Natural killer cell (primary cell): ENCODE data around the gene HOXC5. TPM values are rescaled to one million over a fixed set of nuclear protein-coding genes. Genes with fewer than 3 reads are reported as not detected.

Experiments used
- ATAC-seq, 3 donors: fragments of 150-1000 bp in 2 of 3; fragments of 200-7000 bp in 1 of 3; cut with Tn5 transposase; 1 replicate in 1 of 3; 2 replicates in 2 of 3; pipeline ENCODE4 v1.10.0; 2021; ENCODE audit warnings: mild to moderate bottlenecking in 2 of 3, moderate library complexity in 2 of 3
- DNase-seq, 2 donors: peaks; one replicate each; pipeline versions ENCODE4 v3.0.0 to v3.0.0-alpha.2; 2013 to 2021; ENCODE audit warnings: mixed read lengths in 1 of 2
- H3K27ac ChIP-seq: one replicate; pipeline ENCODE4 v1.5.1; 2013; ENCODE audit warnings: mild to moderate bottlenecking, low read length
- H3K27me3 ChIP-seq: one replicate; pipeline ENCODE4 v1.6.1; 2013; ENCODE audit warnings: low read length; ENCODE audit not compliant: control insufficient read depth, insufficient read depth
- H3K36me3 ChIP-seq: one replicate; pipeline ENCODE4 v1.6.1; 2013; ENCODE audit warnings: low read length; ENCODE audit not compliant: control insufficient read depth, insufficient read depth
- H3K4me1 ChIP-seq: one replicate; pipeline ENCODE4 v1.6.1; 2013; ENCODE audit warnings: low read length; ENCODE audit not compliant: control insufficient read depth, insufficient read depth
- H3K4me3 ChIP-seq: one replicate; pipeline ENCODE4 v1.5.1; 2013; ENCODE audit warnings: low read length
- H3K9me3 ChIP-seq: one replicate; pipeline ENCODE4 v1.6.1; 2013; ENCODE audit warnings: low read length; ENCODE audit not compliant: control insufficient read depth, insufficient read depth
- H3K27ac Mint-ChIP-seq, 2 donors: one replicate each; pipeline ENCODE4 v1.8.0; 2022; ENCODE audit warnings: mild to moderate bottlenecking in 2 of 2, mixed read lengths in 2 of 2, moderate library complexity in 1 of 2
- H3K27me3 Mint-ChIP-seq, 2 donors: one replicate each; pipeline ENCODE4 v1.8.0; 2022; ENCODE audit warnings: low read depth in 2 of 2, mixed read lengths in 2 of 2
- H3K36me3 Mint-ChIP-seq: one replicate; pipeline ENCODE4 v1.8.0; 2022; ENCODE audit warnings: mixed read lengths
- H3K4me1 Mint-ChIP-seq, 2 donors: one replicate each; pipeline ENCODE4 v1.8.0; 2022; ENCODE audit warnings: mixed read lengths in 2 of 2
- H3K4me3 Mint-ChIP-seq: one replicate; pipeline ENCODE4 v1.8.0; 2022; ENCODE audit warnings: mild to moderate bottlenecking, moderate library complexity, mixed read lengths
- H3K9me3 Mint-ChIP-seq, 2 donors: one replicate each; pipeline ENCODE4 v1.8.0; 2022; ENCODE audit warnings: mixed read lengths in 2 of 2
- WGBS: methylation state at CpG from one replicate; pipeline ENCODE4 v1.1.7; 2013; ENCODE audit warnings: missing lambda C conversion rate; ENCODE audit not compliant: insufficient coverage; 5-methylcytosine and 5-hydroxymethylcytosine counted together
- intact Hi-C: fragments of 100-400 bp; cut with micrococcal nuclease; formaldehyde crosslinking; loops from one replicate; pipeline ENCODE4 v1.14.2; 2022
- total RNA-seq, 4 donors: library from RNA; stranded (reverse); fragments of 120-200 nt in 1 of 4; gene quantifications; one replicate each; pipeline versions ENCODE4 v1.2.3 to v1.2.4, GENCODE V29; 2013 to 2022
- TF ChIP-seq, protein P1 (sequence below): fragments of 200-600 bp; IDR thresholded peaks from one replicate; pipeline ENCODE4 v1.8.0; 2022; ENCODE audit warnings: antibody characterized with exemption

HOXC5 gene
- total RNA-seq, 3 donors from 2014 or later (not counting 1 experiment from before 2014, with no cell fraction given) = 0.20 TPM; not detected in 2

DNA sequence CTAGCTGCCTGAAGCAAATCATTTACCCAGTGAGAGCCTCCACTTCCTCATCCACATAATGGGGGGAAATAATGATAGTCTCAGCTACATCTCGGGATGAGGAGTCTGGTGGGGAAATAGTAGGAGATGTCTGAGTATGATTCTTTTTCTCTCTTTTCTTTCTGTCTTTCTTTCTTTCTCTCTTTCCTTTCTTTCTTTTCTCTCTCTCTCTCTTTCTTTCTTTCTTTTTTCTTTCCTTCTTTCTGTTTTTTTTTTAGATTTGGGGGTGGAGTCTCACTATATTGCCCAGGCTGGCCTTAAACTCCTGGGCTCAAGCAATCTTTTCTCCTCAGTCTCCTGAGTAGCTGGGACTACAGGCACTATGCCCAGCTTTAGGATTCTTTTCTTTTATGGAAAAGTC, 33.6 kb downstream of the HOXC5 start:
- no peaks in the 10 kb centered on the region for H3K36me3 Mint-ChIP-seq
- Histone ChIP-seq H3K36me3 (no peaks in the 10 kb centered on the region), H3K27ac (no peak overlapping the region), H3K9me3 (no peaks in the 10 kb centered on the region), H3K4me1 (no peaks in the 10 kb centered on the region), H3K4me3 (no peak overlapping the region), H3K27me3 (peaks cover 19% of the 10 kb centered on the region)
- H3K9me3 Mint-ChIP-seq = no peaks in the 10 kb centered on the region
- no peak for DNase-seq
- no peaks in the 10 kb centered on the region for H3K4me1 Mint-ChIP-seq
- no peak for ATAC-seq
- TF ChIP-seq, protein P1, sequence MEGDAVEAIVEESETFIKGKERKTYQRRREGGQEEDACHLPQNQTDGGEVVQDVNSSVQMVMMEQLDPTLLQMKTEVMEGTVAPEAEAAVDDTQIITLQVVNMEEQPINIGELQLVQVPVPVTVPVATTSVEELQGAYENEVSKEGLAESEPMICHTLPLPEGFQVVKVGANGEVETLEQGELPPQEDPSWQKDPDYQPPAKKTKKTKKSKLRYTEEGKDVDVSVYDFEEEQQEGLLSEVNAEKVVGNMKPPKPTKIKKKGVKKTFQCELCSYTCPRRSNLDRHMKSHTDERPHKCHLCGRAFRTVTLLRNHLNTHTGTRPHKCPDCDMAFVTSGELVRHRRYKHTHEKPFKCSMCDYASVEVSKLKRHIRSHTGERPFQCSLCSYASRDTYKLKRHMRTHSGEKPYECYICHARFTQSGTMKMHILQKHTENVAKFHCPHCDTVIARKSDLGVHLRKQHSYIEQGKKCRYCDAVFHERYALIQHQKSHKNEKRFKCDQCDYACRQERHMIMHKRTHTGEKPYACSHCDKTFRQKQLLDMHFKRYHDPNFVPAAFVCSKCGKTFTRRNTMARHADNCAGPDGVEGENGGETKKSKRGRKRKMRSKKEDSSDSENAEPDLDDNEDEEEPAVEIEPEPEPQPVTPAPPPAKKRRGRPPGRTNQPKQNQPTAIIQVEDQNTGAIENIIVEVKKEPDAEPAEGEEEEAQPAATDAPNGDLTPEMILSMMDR = no peak
- no CpG with 5 or more reads among the region's 1 CpG for WGBS
- intact Hi-C loops = no loop called here
- H3K27me3 Mint-ChIP-seq = peaks cover 26 to 33% of the 10 kb centered on the region in 2 donors
- no peak overlapping the region for H3K4me3 Mint-ChIP-seq
- no peak overlapping the region for H3K27ac Mint-ChIP-seq

DNA sequence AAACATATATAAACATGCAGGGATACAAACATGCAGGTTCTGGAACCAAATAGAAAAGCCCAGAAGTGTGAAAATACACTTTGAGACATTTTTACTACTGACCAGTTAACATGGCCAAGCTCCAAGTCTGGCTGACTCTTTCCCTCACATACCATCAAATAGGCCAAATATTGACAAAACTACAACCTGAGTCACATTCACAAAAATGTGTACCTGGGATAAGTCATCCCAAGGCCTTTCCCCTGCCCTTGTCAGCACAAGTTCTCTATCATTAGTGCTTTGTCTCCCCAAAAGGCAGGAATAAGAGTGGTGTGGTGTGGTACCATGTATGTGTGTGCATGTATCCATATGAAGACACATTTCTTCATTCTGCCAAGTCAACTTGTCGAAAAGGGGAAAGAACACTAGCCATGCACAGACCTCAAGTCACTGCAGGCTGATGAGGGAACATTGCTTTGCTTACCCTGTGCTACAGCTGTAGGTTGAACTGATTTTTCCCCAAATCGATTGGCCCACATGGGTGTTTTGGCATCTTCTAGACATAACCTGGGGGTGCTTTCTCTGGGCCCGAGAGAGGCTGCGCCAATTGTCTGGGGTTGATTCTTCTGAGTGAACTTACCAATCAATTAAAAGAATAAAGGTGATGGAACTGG, 35.7 kb downstream of the HOXC5 start:
- H3K4me1 Mint-ChIP-seq = no peaks in the 10 kb centered on the region

DNA sequence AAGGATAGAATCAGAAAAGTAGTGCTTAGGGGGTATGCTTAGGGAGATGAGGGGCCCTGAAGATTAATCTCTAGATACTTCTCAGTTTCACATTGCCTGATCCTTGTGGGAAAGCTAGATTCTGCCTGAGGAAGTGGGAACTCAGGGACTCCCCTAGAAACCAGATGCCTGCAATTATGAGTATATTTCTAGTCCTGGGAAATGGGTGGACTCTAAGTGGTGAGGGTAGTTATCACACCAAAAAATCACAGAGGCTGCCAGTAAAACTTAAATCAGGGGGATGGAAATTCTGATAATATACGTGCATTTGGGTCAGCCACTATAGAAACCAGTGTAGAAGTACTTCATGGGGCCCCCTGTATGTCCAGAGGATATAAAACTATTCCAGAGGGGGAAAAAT, 39.1 kb downstream of the HOXC5 start:
- Histone ChIP-seq H3K4me3 (no peak overlapping the region), H3K36me3 (no peaks in the 10 kb centered on the region), H3K27me3 (peaks cover 6% of the 10 kb centered on the region), H3K9me3 (no peaks in the 10 kb centered on the region), H3K4me1 (no peaks in the 10 kb centered on the region), H3K27ac (no peak overlapping the region)
- H3K9me3 Mint-ChIP-seq = no peaks in the 10 kb centered on the region
- intact Hi-C loops = no loop called here
- H3K27me3 Mint-ChIP-seq = peaks cover 6 to 15% of the 10 kb centered on the region in 2 donors
- no peak overlapping the region for H3K27ac Mint-ChIP-seq
- H3K36me3 Mint-ChIP-seq = no peaks in the 10 kb centered on the region
- no CpG with 5 or more reads among the region's 1 CpG for WGBS
- H3K4me3 Mint-ChIP-seq = no peak overlapping the region
- DNase-seq (no peak), ATAC-seq (no peak)
- H3K4me1 Mint-ChIP-seq = no peaks in the 10 kb centered on the region
- TF ChIP-seq, protein P1 = no peak

More for the DNA sequence above, 35.7 kb downstream of the HOXC5 start:
- Mint-ChIP-seq H3K36me3 (no peaks in the 10 kb centered on the region), H3K27me3 (peaks cover 14 to 19% of the 10 kb centered on the region in 2 donors), H3K4me3 (no peak overlapping the region), H3K9me3 (no peaks in the 10 kb centered on the region), H3K27ac (no peak overlapping the region)
- Histone ChIP-seq H3K4me1 (no peaks in the 10 kb centered on the region), H3K36me3 (no peaks in the 10 kb centered on the region), H3K27me3 (peaks cover 14% of the 10 kb centered on the region), H3K9me3 (no peaks in the 10 kb centered on the region), H3K27ac (no peak overlapping the region), H3K4me3 (no peak overlapping the region)
- ATAC-seq = no peak
- 85% methylated on average over 4 of the region's 4 CpGs for WGBS
- no peak for DNase-seq
- intact Hi-C loops = no loop called here
- TF ChIP-seq, protein P1 = no peak

DNA sequence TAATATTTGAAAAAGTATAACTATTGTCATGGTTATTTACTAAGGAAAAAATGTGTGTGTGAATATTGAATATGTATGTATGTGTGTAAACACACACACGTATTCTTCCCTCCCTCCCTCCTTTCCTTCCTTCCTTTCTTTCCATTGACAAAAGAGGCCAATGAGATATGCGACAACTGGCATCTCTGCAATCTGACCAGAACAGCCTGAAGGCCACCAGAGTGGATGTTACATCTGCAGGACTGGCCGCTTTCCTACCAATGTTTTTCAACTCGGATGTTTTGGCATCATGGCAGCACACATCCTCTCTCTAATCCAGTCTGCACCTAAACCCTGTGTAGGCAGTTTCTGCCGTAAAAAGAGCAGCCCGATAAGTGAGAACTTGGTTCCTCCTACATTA, 41.5 kb downstream of the HOXC5 start:
- H3K9me3 ChIP-seq = no peaks in the 10 kb centered on the region
- H3K27me3 Mint-ChIP-seq = peaks cover 0 to 15% of the 10 kb centered on the region in 2 donors
- no peaks in the 10 kb centered on the region for H3K36me3 Mint-ChIP-seq
- H3K4me1 ChIP-seq = no peaks in the 10 kb centered on the region
- TF ChIP-seq, protein P1 = no peak
- peaks cover 0 to 5% of the 10 kb centered on the region in 2 donors for H3K4me1 Mint-ChIP-seq
- 90% methylated on average over 3 of the region's 6 CpGs for WGBS
- no peak for ATAC-seq
- no peak for DNase-seq
- intact Hi-C loops = no loop called here
- H3K27ac Mint-ChIP-seq = no peak overlapping the region
- no peak overlapping the region for H3K4me3 ChIP-seq
- no peaks in the 10 kb centered on the region for H3K9me3 Mint-ChIP-seq
- H3K27ac ChIP-seq = no peak overlapping the region
- no peaks in the 10 kb centered on the region for H3K36me3 ChIP-seq
- peaks cover 6% of the 10 kb centered on the region for H3K27me3 ChIP-seq
- H3K4me3 Mint-ChIP-seq = no peak overlapping the region
